ENCODE data around the gene PRSS58. TPM values are rescaled to one million over a fixed set of nuclear protein-coding genes. Genes with fewer than 3 reads are reported as not detected.

The PRSS58 gene
- not detected for total RNA-seq
- long read RNA-seq, result 0 reads

DNA sequence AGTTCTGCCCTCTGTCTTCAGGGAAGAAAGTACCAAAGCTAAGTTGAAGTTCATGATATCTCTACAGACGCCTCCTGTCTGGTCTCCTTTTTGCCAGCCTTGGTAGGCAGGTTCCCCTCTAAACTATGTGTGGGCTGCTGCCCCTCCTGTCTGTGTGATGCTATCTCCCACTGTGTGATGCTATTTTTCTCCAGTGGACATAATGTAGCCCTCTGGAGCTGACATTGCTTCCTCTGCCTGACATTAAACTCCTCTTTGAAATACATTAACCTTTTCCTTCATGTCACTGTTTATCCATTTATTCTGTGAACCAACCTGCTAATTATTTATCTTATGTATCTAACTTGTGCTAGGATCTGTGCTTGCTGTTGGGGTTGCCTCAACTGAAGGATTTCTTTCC is at the start of gene PRSS58:
TSS of gene PRSS58 (minus strand) at position 101 of the 400 bp plus-strand sequence. CDS start 351 bp downstream, outside the sequence.
- Histone ChIP-seq H3K36me3 (no peaks in the 10 kb centered on the region), H3K27me3 (no peaks in the 10 kb centered on the region), H3K27ac (no peak within 1 kb of the TSS), H3K4me1 (no peaks in the 10 kb centered on the region), H3K4me3 (no peak within 1 kb of the TSS), H3K9me3 (no peaks in the 10 kb centered on the region)
- intact Hi-C loops (cut with DNase I), result no loop called here
- no peak for ATAC-seq
- TF ChIP-seq, protein P1, sequence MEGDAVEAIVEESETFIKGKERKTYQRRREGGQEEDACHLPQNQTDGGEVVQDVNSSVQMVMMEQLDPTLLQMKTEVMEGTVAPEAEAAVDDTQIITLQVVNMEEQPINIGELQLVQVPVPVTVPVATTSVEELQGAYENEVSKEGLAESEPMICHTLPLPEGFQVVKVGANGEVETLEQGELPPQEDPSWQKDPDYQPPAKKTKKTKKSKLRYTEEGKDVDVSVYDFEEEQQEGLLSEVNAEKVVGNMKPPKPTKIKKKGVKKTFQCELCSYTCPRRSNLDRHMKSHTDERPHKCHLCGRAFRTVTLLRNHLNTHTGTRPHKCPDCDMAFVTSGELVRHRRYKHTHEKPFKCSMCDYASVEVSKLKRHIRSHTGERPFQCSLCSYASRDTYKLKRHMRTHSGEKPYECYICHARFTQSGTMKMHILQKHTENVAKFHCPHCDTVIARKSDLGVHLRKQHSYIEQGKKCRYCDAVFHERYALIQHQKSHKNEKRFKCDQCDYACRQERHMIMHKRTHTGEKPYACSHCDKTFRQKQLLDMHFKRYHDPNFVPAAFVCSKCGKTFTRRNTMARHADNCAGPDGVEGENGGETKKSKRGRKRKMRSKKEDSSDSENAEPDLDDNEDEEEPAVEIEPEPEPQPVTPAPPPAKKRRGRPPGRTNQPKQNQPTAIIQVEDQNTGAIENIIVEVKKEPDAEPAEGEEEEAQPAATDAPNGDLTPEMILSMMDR (IDR thresholded peaks at IDR 0.05), result no peak
- no peak for DNase-seq
- WGBS (ENCODE audit: insufficient coverage, low coverage, low lambda C conversion rate, missing lambda C conversion rate), result no CpG with 5 or more reads among the region's 1 CpG

DNA sequence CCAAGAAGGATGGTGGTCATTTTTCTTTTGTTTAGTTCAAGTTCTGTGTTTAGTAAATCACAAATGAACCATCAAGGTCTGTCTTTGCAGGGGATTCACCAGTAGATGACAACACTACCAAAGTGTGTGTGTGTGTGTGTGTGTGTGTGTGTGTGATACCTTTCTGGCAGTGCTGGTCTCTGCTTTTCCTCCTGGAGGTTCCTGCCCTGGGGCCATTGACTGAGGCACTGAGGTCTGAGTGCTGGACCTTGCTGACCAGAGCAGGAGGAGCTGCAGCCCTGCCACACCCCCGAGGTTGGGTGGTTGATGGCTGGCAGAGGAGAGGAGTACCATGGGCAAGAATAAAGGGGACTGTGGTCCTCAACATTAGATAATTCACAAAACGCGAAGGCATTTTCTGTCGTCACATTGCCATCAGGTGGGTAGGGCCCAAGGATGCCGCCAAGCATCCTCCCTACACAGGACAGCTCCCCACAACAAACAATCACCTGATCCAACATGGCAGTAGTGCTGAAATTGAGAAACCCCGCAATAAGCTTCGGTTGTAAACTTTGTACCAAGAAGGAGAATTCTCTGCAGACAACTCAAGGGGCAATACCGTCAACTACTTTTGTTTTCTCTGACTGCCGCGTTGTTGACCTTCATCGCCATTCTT is 49.5 kb upstream of the PRSS58 start:
- no peak for TF ChIP-seq POLR2A (IDR thresholded peaks at IDR 0.05)
- WGBS (ENCODE audit: insufficient coverage, low coverage, low lambda C conversion rate, missing lambda C conversion rate), result 70% methylated on average over 10 of the region's 11 CpGs
- DNase-seq, result no peak
- intact Hi-C loops (cut with DNase I), result no loop called here
- Histone ChIP-seq H3K9me3 (no peaks in the 10 kb centered on the region), H3K4me1 (no peaks in the 10 kb centered on the region), H3K27me3 (peaks cover 0 to 3% of the 10 kb centered on the region in 2 donors), H3K36me3 (no peaks in the 10 kb centered on the region), H3K27ac (no peak overlapping the region), H3K4me3 (no peak overlapping the region)
- no peak for ATAC-seq

GRCh38 chr7:142303650-142304049 is 45.8 kb upstream of the PRSS58 start:
- no peak overlapping the region for H3K4me3 ChIP-seq
- WGBS (ENCODE audit: insufficient coverage, low coverage, low lambda C conversion rate, missing lambda C conversion rate), result 9% methylated on average over 2 of the region's 2 CpGs
- H3K27me3 ChIP-seq, result peaks cover 0 to 3% of the 10 kb centered on the region in 2 donors
- intact Hi-C loops (cut with DNase I), result no loop called here
- ATAC-seq (no peak), DNase-seq (no peak)
- no peaks in the 10 kb centered on the region for H3K9me3 ChIP-seq
- no peak overlapping the region for H3K27ac ChIP-seq
- no peaks in the 10 kb centered on the region for H3K4me1 ChIP-seq
- TF ChIP-seq, protein P1 (IDR thresholded peaks at IDR 0.05), result peak in 2 of 4 donors; percentile 17 to 20
- no peak for TF ChIP-seq POLR2A (IDR thresholded peaks at IDR 0.05)
- H3K36me3 ChIP-seq, result no peaks in the 10 kb centered on the region

DNA sequence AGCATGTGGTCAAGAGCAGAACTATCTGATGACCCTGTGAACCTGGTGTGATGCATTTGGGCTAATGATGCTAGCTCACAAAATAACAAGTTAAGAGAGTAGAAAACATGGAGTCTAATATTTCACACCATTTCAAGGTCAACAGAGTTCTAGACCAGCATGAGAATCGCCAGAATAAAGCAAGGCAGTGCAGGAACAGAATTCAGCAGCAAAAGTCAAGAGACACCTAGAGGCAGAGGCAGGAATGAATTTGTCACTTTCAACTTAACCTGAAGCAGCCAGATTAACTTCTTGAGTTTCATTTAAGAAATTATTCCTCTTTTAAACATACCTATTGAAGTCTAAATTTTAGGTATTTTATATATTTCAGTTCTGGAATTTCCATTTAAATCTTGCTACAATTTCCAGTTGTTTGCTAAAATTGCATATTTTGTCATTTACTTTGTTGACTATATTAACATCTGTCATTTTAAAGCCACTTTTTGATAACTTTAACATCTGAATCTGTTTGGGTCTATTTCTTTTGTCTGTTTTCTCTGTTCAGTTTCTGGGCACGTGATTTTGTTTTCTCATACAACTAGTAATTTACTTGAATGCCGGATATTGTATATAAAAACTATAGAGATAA is 44.2 kb upstream of the PRSS58 start:
- DNase-seq, result no peak
- WGBS (ENCODE audit: insufficient coverage, low coverage, low lambda C conversion rate, missing lambda C conversion rate), result 22% methylated on average over 3 of the region's 3 CpGs

GRCh38 chr7:142301299-142301698 is 43.4 kb upstream of the PRSS58 start:
- intact Hi-C loops (cut with DNase I), result no loop called here
- H3K27ac ChIP-seq, result no peak overlapping the region
- no peaks in the 10 kb centered on the region for H3K9me3 ChIP-seq
- DNase-seq (no peak), ATAC-seq (no peak)
- TF ChIP-seq, protein P1 (IDR thresholded peaks at IDR 0.05), result no peak
- TF ChIP-seq POLR2A (IDR thresholded peaks at IDR 0.05), result no peak
- 29% methylated on average over 3 of the region's 3 CpGs for WGBS (ENCODE audit: insufficient coverage, low coverage, low lambda C conversion rate, missing lambda C conversion rate)
- no peaks in the 10 kb centered on the region for H3K36me3 ChIP-seq
- H3K4me3 ChIP-seq, result no peak overlapping the region
- H3K4me1 ChIP-seq, result no peaks in the 10 kb centered on the region
- H3K27me3 ChIP-seq, result no peaks in the 10 kb centered on the region

More for the DNA sequence above, 44.2 kb upstream of the PRSS58 start:
- Histone ChIP-seq H3K4me3 (no peak overlapping the region), H3K36me3 (no peaks in the 10 kb centered on the region), H3K27me3 (no peaks in the 10 kb centered on the region), H3K4me1 (no peaks in the 10 kb centered on the region), H3K9me3 (no peaks in the 10 kb centered on the region), H3K27ac (no peak overlapping the region)
- ATAC-seq, result peak in 1 of 4 donors; percentile 50
- TF ChIP-seq, protein P1 (IDR thresholded peaks at IDR 0.05), result peak; percentile 18 to 55 (median 50)
- no peak for TF ChIP-seq POLR2A (IDR thresholded peaks at IDR 0.05)
- intact Hi-C loops (cut with DNase I), result no loop called here

All from right lobe of liver (tissue), 6 donors.